Endodermal cell (in vitro differentiated cells): ENCODE results near the gene ARHGAP44. TPM values are rescaled to one million over a fixed set of nuclear protein-coding genes. Genes with fewer than 3 reads are reported as not detected.

Experiments used
- DNase-seq: peaks from one replicate; pipeline ENCODE4 v3.0.0-alpha.2; 2017
- H3K27ac ChIP-seq: 2 replicates; pipeline ENCODE4 v1.5.1; 2013; ENCODE audit warnings: mild to moderate bottlenecking, low read depth, low read length, moderate library complexity
- H3K27me3 ChIP-seq: 2 replicates; pipeline ENCODE4 v1.6.1; 2013; ENCODE audit warnings: mild to moderate bottlenecking, low read length, moderate library complexity; ENCODE audit not compliant: insufficient read depth, control insufficient read depth, poor library complexity, severe bottlenecking
- H3K36me3 ChIP-seq: 2 replicates; pipeline ENCODE4 v1.7.0; 2013; ENCODE audit warnings: mild to moderate bottlenecking, low read length, moderate library complexity; ENCODE audit not compliant: control insufficient read depth, insufficient read depth
- H3K4me1 ChIP-seq: one replicate; pipeline ENCODE4 v1.7.0; 2013; ENCODE audit warnings: low read length; ENCODE audit not compliant: control insufficient read depth, insufficient read depth
- H3K4me3 ChIP-seq: 2 replicates; pipeline ENCODE4 v1.5.1; 2013; ENCODE audit warnings: mild to moderate bottlenecking, low read length, moderate library complexity
- H3K9ac ChIP-seq: 2 replicates; pipeline ENCODE4 v1.6.1; 2013; ENCODE audit warnings: mild to moderate bottlenecking, low read length, moderate library complexity; ENCODE audit not compliant: poor library complexity, severe bottlenecking; ENCODE audit errors: extremely low read depth
- H3K9me3 ChIP-seq: 2 replicates; pipeline ENCODE4 v1.6.1; 2013; ENCODE audit warnings: mild to moderate bottlenecking, low read length, moderate library complexity; ENCODE audit not compliant: control insufficient read depth
- H3K27ac Mint-ChIP-seq: 2 replicates; pipeline ENCODE4 v1.8.0; 2020; ENCODE audit warnings: mixed read lengths
- H3K27me3 Mint-ChIP-seq: 2 replicates; pipeline ENCODE4 v1.8.0; 2021; ENCODE audit warnings: mild to moderate bottlenecking, mixed read lengths; ENCODE audit not compliant: insufficient read depth
- H3K36me3 Mint-ChIP-seq: 2 replicates; pipeline ENCODE4 v1.8.0; 2020; ENCODE audit warnings: low read depth, mixed read lengths
- H3K4me1 Mint-ChIP-seq: 2 replicates; pipeline ENCODE4 v1.8.0; 2020; ENCODE audit warnings: mixed read lengths
- H3K4me3 Mint-ChIP-seq: 2 replicates; pipeline ENCODE4 v1.8.0; 2020; ENCODE audit warnings: mild to moderate bottlenecking, moderate library complexity, mixed read lengths
- H3K9me3 Mint-ChIP-seq: 2 replicates; pipeline ENCODE4 v1.8.0; 2020; ENCODE audit warnings: mild to moderate bottlenecking, mixed read lengths
- WGBS, 2 experiments: methylation state at CpG; one replicate each; pipeline versions ENCODE4 v1.1.5 to v1.1.7; 2013; ENCODE audit warnings: missing lambda C conversion rate in 2 of 2, mixed read lengths in 1 of 2; ENCODE audit not compliant: insufficient coverage in 1 of 2, insufficient read length in 1 of 2; 5-methylcytosine and 5-hydroxymethylcytosine counted together
- total RNA-seq, 2 donors: library from RNA; stranded (reverse); fragmentation: NEBNext Ultra II Directional in 1 of 2; extraction: Animal tissue kit (Norgen Biotek cat#: 25700) in 1 of 2; gene quantifications; 2 replicates in 1 of 2; 3 replicates in 1 of 2; pipeline ENCODE4 v1.2.1, GENCODE V29; 2021
- TF ChIP-seq, protein P1 (sequence below): fragments of 200-600 bp; sonication (generic); conservative IDR thresholded peaks from 2 replicates; pipeline ENCODE4 v1.5.0; 2021; ENCODE audit warnings: antibody characterized with exemption, mild to moderate bottlenecking

The ARHGAP44 gene
- total RNA-seq, 2 donors from 2014 or later, result 14.2 to 21.9 TPM

GRCh38 chr17:12961655-12962054 lies 172.4 kb downstream of the ARHGAP44 start:
- Mint-ChIP-seq H3K9me3 (no peaks in the 10 kb centered on the region), H3K4me3 (no peak overlapping the region), H3K27me3 (no peaks in the 10 kb centered on the region), H3K27ac (no peak overlapping the region), H3K36me3 (peaks cover 27% of the 10 kb centered on the region), H3K4me1 (no peaks in the 10 kb centered on the region)
- Histone ChIP-seq H3K4me1 (no peaks in the 10 kb centered on the region), H3K4me3 (no peak overlapping the region), H3K9ac (no peak overlapping the region), H3K9me3 (no peaks in the 10 kb centered on the region), H3K27ac (no peak overlapping the region), H3K27me3 (no peaks in the 10 kb centered on the region), H3K36me3 (peaks cover 4% of the 10 kb centered on the region)
- TF ChIP-seq, protein P1, sequence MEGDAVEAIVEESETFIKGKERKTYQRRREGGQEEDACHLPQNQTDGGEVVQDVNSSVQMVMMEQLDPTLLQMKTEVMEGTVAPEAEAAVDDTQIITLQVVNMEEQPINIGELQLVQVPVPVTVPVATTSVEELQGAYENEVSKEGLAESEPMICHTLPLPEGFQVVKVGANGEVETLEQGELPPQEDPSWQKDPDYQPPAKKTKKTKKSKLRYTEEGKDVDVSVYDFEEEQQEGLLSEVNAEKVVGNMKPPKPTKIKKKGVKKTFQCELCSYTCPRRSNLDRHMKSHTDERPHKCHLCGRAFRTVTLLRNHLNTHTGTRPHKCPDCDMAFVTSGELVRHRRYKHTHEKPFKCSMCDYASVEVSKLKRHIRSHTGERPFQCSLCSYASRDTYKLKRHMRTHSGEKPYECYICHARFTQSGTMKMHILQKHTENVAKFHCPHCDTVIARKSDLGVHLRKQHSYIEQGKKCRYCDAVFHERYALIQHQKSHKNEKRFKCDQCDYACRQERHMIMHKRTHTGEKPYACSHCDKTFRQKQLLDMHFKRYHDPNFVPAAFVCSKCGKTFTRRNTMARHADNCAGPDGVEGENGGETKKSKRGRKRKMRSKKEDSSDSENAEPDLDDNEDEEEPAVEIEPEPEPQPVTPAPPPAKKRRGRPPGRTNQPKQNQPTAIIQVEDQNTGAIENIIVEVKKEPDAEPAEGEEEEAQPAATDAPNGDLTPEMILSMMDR, result no peak
- 80 to 96% methylated on average over 1 to 4 of the region's 4 CpGs for WGBS, 2 experiments
- no peak for DNase-seq

DNA sequence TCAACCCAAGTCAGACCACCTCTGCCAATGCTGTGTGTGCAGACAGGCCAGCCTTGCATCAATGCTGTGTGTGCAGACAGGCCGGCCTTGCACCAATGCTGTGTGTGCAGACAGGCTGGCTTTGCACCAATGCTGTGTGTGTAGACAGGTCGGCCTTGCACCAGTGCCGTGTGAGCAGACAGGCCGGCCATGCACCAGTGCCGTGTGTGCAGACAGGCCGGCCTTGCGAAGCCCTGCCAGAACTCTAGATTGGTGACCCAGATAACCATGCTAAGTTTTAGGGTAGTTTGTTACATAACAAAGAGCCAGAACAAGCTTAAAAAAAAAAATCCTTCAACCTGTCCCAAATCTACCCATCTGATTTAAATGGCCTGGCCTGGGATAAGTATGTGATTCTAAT lies 174.2 kb downstream of the ARHGAP44 start:
- Histone ChIP-seq H3K27ac (no peak overlapping the region), H3K27me3 (no peaks in the 10 kb centered on the region), H3K36me3 (no peaks in the 10 kb centered on the region), H3K9me3 (no peaks in the 10 kb centered on the region), H3K4me3 (no peak overlapping the region), H3K9ac (no peak overlapping the region), H3K4me1 (no peaks in the 10 kb centered on the region)
- WGBS, 2 experiments, result 83 to 94% methylated on average over 2 to 7 of the region's 7 CpGs
- H3K4me3 Mint-ChIP-seq, result no peak overlapping the region
- H3K36me3 Mint-ChIP-seq, result peaks cover 12% of the 10 kb centered on the region
- no peaks in the 10 kb centered on the region for H3K9me3 Mint-ChIP-seq
- H3K27ac Mint-ChIP-seq, result no peak overlapping the region
- no peak for DNase-seq
- H3K27me3 Mint-ChIP-seq, result no peaks in the 10 kb centered on the region
- H3K4me1 Mint-ChIP-seq, result no peaks in the 10 kb centered on the region
- TF ChIP-seq, protein P1, result no peak

- Histone ChIP-seq H3K4me3 (no peak overlapping the region), H3K9me3 (no peaks in the 10 kb centered on the region), H3K4me1 (no peaks in the 10 kb centered on the region), H3K27ac (no peak overlapping the region), H3K9ac (no peak overlapping the region), H3K36me3 (no peaks in the 10 kb centered on the region), H3K27me3 (no peaks in the 10 kb centered on the region)
- TF ChIP-seq, protein P1, result no peak
- Mint-ChIP-seq H3K4me1 (no peaks in the 10 kb centered on the region), H3K9me3 (no peaks in the 10 kb centered on the region), H3K36me3 (peaks cover 7% of the 10 kb centered on the region), H3K4me3 (no peak overlapping the region), H3K27me3 (no peaks in the 10 kb centered on the region), H3K27ac (no peak overlapping the region)
- 72 to 93% methylated on average over 5 of the region's 5 CpGs for WGBS, 2 experiments
- no peak for DNase-seq
These were observed 174.9 kb downstream of the ARHGAP44 start for GRCh38 chr17:12964162-12964561.
